Activated CD8-positive, alpha-beta memory T cell treated with anti-CD3 and anti-CD28 coated beads, Interleukin-2, amount 50 U/mL, for 1 hour (primary cell): ENCODE data around the gene KHSRP.
A peak's percentile ranks its signal among the peaks of the same experiment; 100 is the strongest.

Source experiments
- DNase-seq: peaks from one replicate; pipeline ENCODE4 v3.0.0-alpha.2; 2020; ENCODE audit errors: extremely low read depth

Gene KHSRP, protein sequence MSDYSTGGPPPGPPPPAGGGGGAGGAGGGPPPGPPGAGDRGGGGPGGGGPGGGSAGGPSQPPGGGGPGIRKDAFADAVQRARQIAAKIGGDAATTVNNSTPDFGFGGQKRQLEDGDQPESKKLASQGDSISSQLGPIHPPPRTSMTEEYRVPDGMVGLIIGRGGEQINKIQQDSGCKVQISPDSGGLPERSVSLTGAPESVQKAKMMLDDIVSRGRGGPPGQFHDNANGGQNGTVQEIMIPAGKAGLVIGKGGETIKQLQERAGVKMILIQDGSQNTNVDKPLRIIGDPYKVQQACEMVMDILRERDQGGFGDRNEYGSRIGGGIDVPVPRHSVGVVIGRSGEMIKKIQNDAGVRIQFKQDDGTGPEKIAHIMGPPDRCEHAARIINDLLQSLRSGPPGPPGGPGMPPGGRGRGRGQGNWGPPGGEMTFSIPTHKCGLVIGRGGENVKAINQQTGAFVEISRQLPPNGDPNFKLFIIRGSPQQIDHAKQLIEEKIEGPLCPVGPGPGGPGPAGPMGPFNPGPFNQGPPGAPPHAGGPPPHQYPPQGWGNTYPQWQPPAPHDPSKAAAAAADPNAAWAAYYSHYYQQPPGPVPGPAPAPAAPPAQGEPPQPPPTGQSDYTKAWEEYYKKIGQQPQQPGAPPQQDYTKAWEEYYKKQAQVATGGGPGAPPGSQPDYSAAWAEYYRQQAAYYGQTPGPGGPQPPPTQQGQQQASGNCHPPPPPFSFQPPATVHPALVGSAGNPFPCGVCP

DNA sequence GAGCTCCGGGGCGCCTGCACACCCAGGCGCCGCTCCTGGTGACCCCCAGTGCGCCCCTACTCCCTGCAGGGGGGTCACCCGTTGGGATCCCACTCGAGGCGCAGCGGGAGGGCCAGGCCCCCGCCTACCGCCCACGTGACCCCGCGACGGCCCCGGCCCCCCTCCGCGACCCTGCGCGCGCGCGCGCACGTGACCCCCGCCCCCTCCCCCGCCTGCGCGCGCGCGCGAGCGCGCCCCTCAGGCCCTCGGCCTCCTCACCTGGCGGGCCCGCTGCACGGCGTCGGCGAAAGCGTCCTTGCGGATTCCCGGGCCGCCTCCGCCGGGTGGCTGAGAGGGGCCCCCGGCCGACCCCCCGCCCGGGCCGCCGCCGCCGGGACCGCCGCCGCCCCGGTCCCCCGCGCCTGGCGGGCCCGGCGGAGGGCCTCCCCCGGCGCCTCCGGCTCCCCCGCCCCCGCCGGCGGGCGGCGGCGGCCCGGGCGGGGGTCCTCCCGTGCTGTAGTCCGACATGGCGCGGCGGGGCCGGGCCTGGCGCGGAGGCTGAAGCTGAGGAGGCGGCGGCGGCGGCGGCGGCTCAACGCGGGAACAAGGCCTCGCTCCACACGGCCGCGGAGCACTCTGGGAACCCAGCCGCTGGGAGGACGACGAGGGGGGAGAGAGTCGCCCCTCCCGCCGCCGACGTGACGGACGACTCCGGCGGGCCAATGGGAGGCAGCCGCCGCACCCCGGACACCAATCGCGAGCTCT is at the start of gene KHSRP:
TSS of gene KHSRP (minus strand) at position 617 of the 744 bp plus-strand sequence. CDS start at position 507, 110 bp downstream.
- DNase-seq, result no peak

DNA sequence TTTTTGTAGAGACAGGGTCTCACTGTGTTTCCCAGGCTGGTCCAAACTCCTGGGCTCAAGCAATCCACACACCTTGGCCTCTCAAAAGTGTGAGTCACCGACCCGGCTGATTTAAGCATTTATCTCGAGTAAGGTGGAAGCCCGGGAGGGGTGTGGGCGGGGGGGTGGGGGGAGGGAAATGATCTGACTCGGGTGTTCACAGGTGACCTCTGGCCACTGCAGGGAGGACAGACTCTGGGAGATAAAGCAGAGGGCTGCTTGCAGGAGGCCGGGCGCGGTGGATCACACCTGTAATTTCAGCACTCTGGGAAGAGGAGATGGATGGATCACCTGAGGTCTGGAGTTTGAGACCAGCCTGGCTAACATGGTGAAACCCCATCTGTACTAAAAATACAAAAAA is 49.0 kb upstream of the KHSRP start:
- no peak for DNase-seq

DNA sequence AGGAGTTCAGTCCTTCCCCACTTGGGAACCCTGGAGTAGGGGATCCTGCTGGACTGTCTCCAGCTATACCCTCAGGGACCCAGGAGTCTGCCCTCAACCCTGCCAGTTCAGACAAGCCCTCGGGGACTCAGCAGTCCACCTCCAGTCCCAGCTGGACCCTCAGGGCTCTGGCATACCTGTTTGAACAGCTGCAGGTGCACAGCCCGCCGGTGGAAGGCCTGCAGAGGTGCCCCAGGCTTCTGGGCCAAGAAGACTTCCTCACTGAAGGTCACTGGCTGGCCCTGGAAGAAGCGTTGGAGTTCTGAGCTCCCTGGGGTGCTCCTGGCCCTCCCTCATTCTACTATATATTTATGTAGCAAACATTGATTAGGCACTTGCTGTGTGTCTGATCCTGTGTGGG is 48.1 kb upstream of the KHSRP start:
- no peak for DNase-seq

DNA sequence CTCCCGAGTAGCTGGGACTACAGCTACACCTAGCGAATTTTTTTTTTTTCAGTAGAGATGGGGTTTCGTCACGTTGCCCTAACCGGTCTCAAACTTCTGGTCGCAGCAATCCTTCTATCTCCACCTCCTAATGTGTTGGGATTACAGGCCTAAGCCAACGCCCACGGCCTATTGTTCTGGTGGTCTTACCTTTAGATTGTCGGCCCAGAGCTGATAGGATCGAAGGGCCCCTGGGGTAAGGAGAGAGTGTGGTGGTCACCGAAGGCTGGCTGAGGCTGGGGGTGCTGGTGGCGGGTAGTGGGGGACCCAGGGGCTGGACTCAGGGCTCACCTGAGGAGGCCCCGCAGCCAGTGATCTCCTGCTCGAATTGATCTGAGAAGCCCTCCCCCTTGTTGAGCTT is 46.5 kb upstream of the KHSRP start:
- no peak for DNase-seq

DNA sequence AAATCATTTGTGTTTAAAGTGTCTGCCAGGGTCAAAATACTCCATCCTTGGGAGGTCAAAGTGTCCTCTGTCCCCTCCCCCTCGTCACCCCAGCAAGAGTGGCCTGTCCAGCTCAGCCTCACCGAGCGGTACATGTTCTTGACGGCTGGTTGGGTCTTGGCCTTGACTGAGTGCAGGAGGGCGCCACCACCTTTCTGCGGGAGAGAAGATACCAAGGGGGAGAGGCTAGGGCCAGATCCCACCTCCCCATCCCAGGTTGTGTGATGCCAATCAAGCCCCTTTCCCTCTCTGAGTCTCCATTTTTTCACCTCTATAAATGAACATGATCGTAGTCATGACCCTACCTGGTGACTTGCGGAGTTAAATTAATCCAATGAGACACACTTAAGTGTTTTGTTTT is 45.6 kb upstream of the KHSRP start:
- DNase-seq, result no peak

DNA sequence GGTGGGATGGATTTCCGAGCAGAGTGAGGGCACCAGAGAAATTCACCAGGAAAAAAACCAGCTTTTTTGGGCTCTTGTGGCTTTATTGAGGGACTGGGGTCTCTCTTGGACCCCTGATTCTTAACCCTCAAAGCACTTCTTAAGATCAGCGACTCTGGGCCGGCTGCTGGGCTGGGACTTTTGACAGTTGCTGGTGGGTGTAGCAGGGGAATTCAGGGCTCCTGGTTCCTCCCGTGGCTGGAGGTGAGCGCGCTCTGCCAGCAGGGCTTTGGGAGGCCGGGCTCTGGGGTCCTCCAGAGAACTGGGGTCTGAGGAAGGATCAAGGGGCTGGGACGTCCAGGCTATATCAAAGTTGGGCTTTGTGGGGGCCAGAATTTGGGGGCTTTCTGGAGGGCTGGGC is 42.8 kb upstream of the KHSRP start:
- no peak for DNase-seq

DNA sequence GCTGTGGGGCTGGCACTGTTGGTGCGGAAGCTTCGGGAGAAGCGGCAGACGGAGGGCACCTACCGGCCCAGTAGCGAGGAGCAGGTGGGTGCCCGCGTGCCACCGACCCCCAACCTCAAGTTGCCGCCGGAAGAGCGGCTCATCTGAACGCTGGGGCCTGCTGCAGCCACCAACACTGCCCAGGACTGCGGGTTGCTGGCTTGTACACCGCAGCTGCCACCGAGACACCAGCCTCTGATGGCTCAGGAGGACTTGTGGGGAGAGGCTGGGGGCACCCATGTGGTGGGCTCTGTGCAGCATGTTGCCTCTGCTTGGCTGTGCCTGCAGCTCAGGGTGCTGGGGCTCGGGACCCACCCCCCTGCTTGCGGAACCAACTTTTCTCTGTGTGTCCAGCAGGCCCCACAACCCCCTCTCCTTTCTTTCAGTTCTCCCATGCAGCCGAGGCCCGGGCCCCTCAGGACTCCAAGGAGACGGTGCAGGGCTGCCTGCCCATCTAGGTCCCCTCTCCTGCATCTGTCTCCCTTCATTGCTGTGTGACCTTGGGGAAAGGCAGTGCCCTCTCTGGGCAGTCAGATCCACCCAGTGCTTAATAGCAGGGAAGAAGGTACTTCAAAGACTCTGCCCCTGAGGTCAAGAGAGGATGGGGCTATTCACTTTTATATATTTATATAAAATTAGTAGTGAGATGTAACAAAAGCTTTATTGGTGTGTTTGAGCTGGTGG is 42.1 kb upstream of the KHSRP start:
- DNase-seq, result no peak

DNA sequence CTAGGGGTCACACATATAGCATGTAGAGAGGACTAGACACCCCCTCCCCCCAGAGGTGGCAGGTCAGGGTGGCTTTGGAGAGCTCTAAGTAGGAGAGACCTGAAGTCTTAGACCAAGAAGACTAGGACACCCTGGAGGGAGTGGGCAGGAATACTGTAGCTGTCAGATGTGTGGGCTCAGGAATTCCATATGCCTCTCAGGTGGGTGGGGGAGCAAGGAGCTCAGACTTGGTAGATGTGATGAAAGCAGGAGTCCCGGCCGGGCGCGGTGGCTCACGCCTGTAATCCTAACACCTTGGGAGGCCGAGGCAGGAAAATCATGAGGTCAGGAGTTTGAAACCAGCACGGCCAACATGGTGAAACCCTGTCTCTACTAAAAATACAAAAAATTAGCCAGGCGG is 41.1 kb upstream of the KHSRP start:
- DNase-seq, result no peak

DNA sequence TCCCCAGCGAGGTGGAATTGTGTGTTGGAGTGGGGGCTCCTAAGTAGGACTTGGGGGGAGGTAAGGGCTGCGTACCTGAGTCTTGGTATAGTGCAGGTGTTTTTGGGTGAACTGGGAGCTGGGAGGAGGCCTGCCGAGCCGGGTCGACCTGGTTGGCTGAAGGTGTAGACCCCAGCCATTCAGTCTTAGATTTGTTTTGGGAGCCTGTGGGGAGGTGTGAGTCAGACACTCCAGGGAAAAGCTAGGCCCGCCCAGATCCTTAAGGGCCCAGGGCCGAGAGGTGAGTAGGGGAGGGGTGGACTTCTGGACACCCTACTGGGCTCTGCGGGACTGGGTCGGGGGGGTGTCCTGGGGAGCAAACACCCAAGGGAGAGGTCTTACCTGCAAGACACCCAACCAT is 40.4 kb upstream of the KHSRP start:
- no peak for DNase-seq

DNA sequence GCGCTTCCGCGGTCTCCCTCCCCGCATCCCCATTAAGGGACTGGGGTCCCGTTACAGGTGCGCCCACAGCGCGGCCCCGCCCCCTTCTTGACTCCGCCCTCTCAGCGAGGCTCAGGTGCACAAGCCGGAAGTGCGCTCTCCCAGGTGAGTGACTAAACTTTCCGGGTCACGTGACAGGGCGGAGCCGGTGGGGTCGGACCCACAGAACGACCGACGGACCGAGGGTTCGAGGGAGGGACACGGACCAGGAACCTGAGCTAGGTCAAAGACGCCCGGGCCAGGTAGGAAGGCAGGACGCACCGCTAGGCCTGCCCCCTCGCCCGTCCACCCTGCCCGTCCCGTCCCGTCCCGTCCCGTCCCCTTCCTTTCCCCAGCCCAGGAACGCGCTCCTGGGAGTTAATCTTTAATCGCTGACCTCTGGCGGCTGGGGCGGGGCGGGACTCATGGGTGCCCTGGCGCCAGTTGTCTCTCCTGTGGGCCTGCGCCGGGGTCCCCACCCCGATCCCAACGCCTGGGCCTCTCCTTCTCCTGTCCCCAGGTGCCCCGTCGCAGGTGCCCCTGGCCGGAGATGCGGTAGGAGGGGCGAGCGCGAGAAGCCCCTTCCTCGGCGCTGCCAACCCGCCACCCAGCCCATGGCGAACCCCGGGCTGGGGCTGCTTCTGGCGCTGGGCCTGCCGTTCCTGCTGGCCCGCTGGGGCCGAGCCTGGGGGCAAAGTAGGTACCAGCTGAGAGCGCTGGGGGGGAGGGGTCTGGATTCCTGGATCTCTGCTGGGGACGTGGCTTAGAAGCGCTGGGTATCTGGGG is 39.7 kb upstream of the KHSRP start, which contains the start of gene CRB3:
TSS of gene CRB3 (plus strand) at position 202 of the 804 bp plus-strand sequence. CDS start at position 633, 431 bp downstream.
- peak; percentile 35 for DNase-seq

DNA sequence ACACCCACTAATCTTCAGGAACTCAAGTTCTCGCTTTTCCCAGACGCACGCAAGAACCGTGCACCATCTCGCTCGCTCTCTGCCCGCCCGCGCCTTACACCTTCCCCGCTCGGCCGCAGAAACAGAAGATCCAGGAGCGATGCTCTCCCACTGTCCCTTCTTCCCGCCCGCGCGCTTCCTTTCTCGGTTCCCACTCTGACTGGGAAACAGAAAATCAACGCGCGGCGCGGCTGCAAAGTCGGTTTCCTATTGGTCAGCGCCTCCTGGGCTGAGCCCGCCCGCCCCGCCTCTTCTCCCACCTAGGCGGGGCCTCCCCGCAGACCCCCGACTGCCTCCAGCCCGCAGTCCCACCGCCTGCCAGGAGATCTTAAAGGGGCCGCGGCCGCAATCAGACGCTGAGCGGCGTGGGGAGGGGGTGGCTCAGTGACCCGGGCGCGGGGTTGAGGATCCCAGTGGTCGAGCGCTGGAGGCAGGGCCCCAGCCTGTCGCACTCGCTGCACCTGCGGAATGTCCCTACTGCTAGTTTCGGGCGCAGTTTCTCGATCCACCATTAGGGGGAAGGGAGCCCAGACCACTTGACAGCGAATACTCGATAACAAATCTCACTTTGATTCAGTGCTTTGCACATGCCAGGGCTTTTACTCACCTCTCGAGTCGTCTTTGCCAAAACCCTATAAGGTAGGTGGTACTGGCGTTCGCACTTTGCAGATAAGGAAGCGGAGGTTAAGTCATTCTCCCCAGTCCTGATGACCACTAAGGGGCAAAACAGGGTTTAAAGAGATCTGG is 35.7 kb upstream of the KHSRP start:
- DNase-seq, result peak; percentile 91

DNA sequence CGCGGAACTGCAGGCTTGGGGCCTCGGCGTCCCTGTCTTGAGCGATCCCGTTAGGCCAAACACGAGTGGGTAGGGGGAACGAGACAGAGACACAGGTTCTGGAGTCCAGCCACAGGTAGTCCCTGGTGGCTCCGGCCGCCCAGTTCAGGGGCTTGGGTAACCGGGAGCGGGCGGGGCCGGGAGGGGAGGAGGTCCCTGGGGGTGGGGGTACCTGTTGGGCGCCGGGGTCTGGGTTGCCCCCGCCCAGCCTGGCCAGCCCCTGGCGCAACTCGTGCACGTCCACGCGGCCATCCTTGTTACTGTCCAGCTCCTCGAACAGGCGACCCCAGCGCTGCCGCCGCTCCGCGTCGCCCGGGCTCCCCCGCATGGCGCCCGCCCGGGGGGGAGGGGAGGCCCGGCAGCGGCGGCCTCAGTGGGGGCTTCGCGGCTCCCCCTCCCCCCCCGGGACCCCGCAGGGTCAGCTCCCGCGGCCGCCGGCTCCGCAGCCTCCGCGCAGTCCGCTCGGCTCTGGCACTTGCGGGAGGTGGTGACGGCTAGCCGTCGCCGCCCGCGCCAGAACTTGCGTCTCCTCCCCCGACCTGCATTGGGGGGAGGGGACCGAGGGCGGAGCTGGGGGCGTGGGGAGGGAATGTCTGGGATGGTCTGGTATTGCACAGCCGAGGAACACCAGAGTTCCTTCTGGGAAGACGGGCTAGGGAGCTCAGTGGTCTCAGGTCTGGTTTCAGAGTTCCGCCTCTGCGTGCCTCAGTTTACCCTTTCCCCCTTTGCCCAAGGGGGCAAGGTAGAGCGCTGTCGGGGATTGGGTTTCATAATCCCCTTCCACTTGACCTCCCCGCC is 34.9 kb upstream of the KHSRP start, which contains the start of gene SLC25A23:
TSS of gene SLC25A23 (minus strand) at position 531 of the 837 bp plus-strand sequence. CDS start at position 367, 164 bp downstream.
- no peak for DNase-seq

DNA sequence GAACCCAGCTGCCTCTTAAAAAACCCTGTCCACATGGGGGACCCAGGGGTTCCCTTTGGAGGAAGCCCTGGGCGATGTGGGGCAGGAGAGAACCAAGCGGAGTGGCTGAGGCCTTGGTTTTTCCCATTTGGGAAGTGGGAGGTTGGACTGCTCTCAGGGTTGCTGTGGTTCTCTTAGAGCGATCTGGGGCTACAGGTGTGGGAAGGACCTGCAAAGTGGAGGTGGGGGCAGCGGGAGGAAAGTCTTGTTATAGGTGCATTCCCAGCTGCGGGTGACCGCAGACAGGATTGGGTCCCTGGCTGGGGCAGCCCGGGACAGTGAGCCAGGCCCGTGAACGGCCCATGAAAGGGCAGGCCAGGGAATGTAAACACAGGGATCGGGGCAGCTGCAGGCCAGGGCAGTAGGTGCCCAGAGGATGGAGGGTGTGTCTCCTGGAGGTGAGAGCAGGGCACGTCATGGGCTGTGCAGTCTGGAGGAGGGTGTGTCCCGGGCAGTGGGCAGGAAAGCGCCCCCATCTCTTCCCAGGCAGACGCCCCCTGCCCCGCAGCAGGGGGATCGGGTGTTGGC is 34.2 kb upstream of the KHSRP start:
- no peak for DNase-seq

DNA sequence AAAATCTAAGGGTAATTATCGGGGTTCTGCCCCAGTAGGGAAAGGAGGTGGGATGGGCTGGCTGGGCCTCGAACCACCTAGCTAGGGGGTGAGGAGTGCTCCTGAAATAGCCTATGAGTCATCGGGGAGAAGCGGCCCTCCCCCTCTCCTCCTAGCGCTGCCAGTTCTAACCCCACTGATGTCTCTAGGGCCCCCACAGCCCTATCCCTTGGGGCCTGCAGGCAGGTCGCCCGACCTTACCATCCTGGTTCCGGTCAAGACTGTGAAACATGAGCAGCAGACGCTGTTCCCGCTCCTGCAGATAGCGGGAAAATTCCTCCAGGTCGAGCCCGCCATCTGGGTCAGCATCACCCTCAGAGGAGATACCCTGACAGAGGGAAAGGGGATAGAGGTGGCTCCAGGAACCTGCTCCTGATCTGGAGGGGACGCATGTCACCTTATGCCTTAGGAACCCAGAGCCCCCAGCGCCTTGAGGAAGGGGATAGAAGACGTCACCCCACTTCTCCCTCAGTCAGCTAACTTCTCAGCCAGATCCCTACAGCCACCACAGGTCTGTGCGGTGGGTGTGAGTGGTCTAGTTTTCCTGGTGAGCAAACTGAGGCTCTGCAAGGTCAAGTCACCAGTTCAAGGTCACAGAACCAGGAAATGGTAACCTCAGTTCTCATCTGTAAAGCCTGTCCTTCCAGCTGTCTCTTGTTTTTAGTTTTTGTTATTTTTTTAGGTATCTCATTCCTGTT is 33.5 kb upstream of the KHSRP start:
- no peak for DNase-seq

DNA sequence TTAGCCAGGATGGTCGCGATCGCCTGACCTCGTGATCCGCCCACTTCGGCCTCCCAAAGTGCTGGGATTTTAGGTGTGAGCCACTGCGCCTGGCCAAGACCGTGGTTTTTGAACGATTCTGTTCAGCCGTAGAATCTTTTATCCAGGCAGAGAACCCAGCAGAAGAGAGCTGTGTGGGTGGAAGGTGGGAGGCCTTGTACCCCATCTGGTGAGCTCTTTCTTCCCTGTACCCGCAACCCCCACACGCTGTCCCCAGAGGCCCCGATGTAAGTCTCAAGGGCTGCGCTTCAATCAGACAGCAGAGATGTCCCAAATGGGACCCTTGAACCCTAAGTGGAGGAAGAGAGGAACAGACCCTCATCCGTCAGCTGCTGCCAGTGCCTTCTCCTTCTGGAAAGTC is 31.3 kb upstream of the KHSRP start:
- no peak for DNase-seq

DNA sequence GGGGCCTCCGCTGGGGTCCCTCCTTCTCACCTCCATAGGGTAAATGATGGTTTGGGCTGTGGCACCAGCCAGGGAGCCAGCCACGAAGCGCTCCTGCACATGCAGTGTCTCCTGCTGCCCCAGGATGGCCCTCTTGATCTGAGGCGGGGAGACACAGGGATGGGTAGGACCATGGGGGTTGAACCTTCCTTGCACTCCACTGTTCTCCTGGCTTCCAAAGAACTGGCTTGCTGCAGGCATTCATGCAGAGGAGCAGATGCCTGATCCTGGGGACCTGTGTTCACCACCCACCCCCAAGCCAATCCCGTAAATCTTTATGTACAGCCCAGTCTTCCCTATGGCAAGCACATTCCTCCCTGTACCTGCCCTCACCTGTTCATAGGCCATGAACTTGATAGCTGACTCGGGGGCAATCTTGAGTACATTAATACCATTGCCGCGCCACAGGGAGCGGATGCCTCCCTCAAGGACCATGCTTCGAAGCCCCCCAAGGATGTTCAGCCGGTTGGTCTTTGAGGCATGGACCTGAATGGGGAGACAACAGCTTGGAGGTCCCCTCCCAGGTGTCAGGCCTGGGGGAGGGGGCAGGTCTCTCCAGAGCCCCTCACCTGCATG is 29.4 kb upstream of the KHSRP start:
- no peak for DNase-seq

DNA sequence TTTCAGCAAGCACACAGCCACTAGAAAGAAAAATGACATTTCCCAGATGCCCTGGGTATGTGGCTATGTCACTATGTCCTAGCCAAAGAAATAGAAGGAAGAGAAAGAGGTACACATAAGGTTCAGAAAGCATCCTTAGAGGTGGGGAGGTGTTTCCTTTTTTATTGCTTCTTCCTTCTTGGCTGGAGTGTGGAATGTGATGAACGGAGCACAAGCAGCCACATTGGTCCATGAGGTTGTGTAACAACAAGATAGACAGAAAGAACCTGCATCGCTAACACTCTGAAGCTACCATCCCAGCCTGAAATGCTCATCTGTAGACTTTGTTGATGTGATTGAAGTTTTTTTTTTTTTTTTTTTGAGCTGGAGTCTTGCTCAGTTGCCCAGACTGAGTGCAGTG is 28.3 kb upstream of the KHSRP start:
- DNase-seq, result no peak

DNA sequence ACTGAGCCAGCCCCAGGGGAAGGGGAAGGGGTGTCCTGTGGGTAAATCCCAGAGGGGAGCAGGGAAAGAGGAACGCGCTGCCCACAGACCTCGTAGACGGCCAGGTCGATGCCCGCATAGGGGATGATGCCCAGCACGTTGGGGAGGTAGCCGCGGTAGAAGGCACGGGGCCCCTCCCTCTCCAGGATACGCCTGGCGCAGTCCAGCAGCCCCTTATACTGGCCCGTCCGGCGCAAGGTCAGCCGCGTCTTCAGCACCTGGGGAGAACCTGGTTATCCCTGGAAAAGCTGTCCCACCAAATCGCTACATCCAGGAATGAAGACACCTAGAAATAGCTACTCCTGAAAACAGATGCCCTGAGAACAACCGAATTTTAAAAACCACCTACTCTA is 27.6 kb upstream of the KHSRP start:
- no peak for DNase-seq
